AG09319 (cell line): ENCODE measurements around the gene CACNA1C.
"Not testable (repeated sequence)": the region's sequence is repeated elsewhere in the genome, so short reads cannot be mapped to it uniquely, and the experiment has no call there.

ENCODE experiments used
- DNase-seq: peaks from one replicate; pipeline ENCODE4 v3.0.0-alpha.2; 2010; ENCODE audit warnings: low read depth; ENCODE audit errors: extremely low read depth
- TF ChIP-seq, protein P1 (sequence below): IDR thresholded peaks from 2 replicates; pipeline ENCODE4 v1.5.1; 2011; ENCODE audit warnings: low read depth, mild to moderate bottlenecking, inconsistent platforms, low read length, moderate library complexity

The CACNA1C gene

DNA sequence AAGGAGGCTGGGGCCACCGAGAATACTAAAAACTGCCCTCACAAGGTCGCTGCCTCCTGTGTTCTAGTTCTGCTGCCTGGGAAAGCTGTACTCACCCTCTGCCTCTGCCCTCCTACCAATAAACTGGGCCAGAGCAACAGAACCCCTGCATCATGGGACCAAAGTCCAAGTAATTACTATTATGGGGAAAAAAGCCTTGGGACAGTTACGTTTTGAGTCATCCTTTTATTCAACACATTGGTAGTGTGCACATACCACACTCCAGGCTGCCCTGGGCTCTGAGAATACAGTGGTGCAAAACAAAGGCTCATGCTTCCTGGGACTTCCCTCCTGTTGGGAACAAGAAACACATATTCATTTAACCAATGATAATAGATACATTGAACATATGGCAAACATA lies 49.0 kb downstream of the CACNA1C start:
- DNase-seq, result no peak
- TF ChIP-seq, protein P1, sequence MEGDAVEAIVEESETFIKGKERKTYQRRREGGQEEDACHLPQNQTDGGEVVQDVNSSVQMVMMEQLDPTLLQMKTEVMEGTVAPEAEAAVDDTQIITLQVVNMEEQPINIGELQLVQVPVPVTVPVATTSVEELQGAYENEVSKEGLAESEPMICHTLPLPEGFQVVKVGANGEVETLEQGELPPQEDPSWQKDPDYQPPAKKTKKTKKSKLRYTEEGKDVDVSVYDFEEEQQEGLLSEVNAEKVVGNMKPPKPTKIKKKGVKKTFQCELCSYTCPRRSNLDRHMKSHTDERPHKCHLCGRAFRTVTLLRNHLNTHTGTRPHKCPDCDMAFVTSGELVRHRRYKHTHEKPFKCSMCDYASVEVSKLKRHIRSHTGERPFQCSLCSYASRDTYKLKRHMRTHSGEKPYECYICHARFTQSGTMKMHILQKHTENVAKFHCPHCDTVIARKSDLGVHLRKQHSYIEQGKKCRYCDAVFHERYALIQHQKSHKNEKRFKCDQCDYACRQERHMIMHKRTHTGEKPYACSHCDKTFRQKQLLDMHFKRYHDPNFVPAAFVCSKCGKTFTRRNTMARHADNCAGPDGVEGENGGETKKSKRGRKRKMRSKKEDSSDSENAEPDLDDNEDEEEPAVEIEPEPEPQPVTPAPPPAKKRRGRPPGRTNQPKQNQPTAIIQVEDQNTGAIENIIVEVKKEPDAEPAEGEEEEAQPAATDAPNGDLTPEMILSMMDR, result no peak

GRCh38 chr12:2102736-2103135 lies 49.9 kb downstream of the CACNA1C start:
- not testable (repeated sequence) for DNase-seq

- not testable (repeated sequence) for DNase-seq
Observed at GRCh38 chr12:2105387-2105786, 52.6 kb downstream of the CACNA1C start.

DNA sequence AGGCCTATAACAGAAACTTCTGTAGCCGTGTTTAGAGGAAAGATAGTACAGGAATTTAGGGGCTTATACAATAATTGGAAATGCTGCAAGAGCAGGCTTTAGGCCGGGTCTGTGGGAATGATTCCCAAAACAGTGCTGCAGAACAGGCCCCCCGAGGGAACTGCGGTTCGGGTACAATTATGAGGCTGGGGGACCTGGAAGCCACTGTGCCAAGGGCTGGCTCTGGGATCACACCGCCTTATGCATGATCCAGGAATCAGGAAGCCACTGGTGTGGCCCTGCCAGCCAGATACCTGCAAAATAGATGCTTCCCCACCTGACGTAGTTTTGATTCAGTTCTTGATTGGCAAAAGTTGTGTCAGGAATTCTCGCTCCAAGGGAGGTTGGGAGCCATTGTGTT lies 55.4 kb downstream of the CACNA1C start:
- TF ChIP-seq, protein P1, result no peak

DNA sequence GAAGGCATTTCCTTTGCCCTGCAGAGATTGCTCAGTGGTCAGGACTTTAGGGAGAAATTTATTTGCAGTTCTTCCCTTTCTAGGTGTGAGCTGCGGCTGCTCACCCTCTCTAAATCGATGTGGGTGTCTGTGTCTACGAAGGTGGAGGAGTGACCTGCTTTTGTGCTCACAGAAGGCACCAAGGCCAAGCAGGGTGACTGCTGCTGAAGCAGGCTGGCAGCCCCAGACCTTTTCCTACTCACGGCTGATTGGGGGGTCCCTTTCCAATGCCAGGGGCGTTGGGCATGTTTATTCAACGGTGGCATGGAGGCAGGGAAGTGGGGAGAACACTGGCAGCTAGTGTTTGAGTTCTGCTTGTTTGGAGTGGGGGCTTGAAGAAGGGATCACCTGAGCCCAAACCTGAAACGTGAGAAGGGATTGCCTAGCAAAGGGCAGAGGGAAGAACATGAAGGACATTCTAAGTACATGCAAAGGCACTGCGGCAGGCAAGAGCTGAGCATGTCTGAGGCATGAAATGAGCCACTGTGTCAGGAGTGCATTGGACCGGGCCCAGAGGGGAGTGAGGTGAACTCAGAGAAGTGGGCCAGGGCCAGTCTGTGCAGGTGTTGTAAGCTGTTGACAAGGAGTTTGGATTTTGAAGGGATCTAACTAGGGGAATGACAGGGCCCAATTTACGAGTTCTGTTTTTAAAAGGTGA lies 56.3 kb downstream of the CACNA1C start:
- DNase-seq, result no peak
- TF ChIP-seq, protein P1, result no peak

More for the DNA sequence above, 55.4 kb downstream of the CACNA1C start:
- DNase-seq, result no peak

DNA sequence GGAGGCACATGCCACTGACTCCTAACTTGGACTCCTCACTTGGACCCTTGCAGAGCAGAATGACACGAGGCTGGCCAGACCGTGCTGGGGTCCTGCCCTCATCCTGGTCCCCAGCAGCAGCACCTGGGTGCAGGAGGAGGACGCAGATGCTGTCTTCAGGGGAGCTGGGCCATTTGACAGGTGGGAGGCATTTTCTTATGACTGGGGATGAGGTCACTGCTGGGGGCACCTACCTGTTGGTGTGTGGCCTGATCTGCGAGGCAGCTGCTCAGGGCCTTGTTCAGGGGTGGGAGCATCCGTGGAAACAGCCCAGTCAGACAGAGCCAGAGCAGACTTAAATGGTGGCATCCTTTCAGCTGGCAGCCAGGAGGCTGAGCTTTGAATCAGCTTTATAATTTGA lies 57.3 kb downstream of the CACNA1C start:
- TF ChIP-seq, protein P1, result no peak
- DNase-seq, result no peak

DNA sequence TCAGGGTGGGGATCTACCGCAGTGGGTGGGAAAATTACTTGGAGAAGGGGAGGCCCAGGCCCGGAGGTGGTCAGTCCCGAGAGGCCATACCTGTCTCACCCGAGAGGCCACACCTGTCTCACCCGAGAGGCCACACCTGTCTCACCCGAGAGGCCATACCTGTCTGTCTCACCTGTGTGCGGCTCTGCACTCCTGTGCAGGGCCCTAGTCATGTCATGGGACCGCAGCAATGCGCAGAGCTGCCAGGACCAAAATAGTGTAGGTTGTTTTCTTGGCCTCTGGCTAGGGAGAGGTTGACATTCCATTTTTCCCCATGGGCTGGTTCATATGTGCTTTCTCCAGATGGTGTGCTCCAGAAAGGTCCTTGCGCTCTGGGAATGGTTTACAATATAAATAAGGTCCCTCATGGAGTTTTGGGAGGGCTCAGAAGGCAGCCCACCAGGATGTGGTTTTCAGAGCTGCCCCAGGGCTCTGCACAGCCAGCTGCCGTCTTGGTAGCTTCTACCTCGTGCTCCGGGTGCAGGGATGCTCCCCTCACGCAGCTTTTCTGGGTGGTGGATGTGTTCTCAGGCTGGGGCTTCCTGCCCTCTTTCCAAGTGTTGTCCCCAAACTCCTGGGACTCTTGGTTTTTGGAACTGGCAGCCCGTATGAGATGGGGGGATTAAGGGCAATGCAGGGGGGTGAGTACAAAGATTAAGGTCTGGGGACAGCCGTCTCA lies 58.2 kb downstream of the CACNA1C start:
- no peak for DNase-seq
- TF ChIP-seq, protein P1, result no peak

DNA sequence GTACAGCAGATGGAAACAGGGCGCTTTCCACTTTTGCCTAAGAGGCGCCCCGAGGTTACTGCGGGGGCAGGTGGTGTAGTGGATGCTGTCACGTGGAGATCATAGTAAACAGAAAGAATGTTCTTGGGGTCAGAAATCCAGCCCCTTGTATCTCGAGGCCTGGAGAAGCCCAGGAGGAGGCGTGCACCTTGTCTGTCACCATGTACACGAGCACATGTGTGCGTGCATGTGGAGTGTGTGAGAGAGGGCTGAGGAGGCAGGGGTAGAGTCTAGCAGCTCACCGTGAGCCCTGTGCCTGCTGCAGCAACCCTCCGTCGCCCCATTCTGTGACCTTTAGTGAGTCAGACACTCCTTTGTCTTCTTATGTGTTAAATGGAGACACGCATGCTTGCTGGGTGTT lies 59.0 kb downstream of the CACNA1C start:
- TF ChIP-seq, protein P1, result no peak
- no peak for DNase-seq
